CD4-positive, alpha-beta T cell treated with Interleukin-15 for 4 hours (primary cell): Measurements from ENCODE around the gene OR1I1.

Source experiments
- DNase-seq: peaks from one replicate; pipeline ENCODE4 v3.0.0-alpha.2; 2020; ENCODE audit warnings: low spot score

OR1I1 gene

GRCh38 chr19:15098460-15098859 lies 16.4 kb downstream of the OR1I1 start:
- no peak for DNase-seq

- DNase-seq, result no peak
These were observed 17.1 kb downstream of the OR1I1 start for GRCh38 chr19:15099017-15099582.

GRCh38 chr19:15101479-15102082 lies 19.6 kb downstream of the OR1I1 start:
- peak; percentile 45 for DNase-seq

- DNase-seq, result no peak
These were observed 22.0 kb downstream of the OR1I1 start for GRCh38 chr19:15104003-15104402.

GRCh38 chr19:15104411-15104810 lies 22.4 kb downstream of the OR1I1 start:
- no peak for DNase-seq

GRCh38 chr19:15105044-15105443 lies 23.0 kb downstream of the OR1I1 start:
- no peak for DNase-seq

- DNase-seq, result no peak
These were observed 25.3 kb downstream of the OR1I1 start, which contains the start of gene SYDE1 for GRCh38 chr19:15107061-15108010. SYDE1 (plus strand) TSS chr19:15107401; CDS start chr19:15107434, 33 bp downstream.

GRCh38 chr19:15108145-15108844 lies 26.3 kb downstream of the OR1I1 start:
- DNase-seq, result no peak

- no peak for DNase-seq
These were observed 27.1 kb downstream of the OR1I1 start for GRCh38 chr19:15108845-15109767.

GRCh38 chr19:15109768-15110417 lies 27.9 kb downstream of the OR1I1 start:
- DNase-seq, result no peak

GRCh38 chr19:15110418-15110815 lies 28.4 kb downstream of the OR1I1 start:
- DNase-seq, result no peak

- DNase-seq, result no peak
These were observed 29.7 kb downstream of the OR1I1 start for GRCh38 chr19:15111758-15112157.

GRCh38 chr19:15112385-15112784 lies 30.4 kb downstream of the OR1I1 start:
- DNase-seq, result no peak

- no peak for DNase-seq
These were observed 31.5 kb downstream of the OR1I1 start for GRCh38 chr19:15113245-15114152.

- DNase-seq, result no peak
These were observed 32.1 kb downstream of the OR1I1 start for GRCh38 chr19:15114153-15114540.

- DNase-seq, result no peak
These were observed 33.1 kb downstream of the OR1I1 start for GRCh38 chr19:15115080-15115479.

- DNase-seq, result no peak
These were observed 34.0 kb downstream of the OR1I1 start for GRCh38 chr19:15115762-15116615.

GRCh38 chr19:15116856-15117255 lies 34.8 kb downstream of the OR1I1 start:
- DNase-seq, result no peak

GRCh38 chr19:15118248-15118647 lies 36.2 kb downstream of the OR1I1 start:
- no peak for DNase-seq
